ENCODE data around the gene MEMO1.
"Not testable (repeated sequence)": the region's sequence is repeated elsewhere in the genome, so short reads cannot be mapped to it uniquely, and the experiment has no call there.

Gene MEMO1

DNA sequence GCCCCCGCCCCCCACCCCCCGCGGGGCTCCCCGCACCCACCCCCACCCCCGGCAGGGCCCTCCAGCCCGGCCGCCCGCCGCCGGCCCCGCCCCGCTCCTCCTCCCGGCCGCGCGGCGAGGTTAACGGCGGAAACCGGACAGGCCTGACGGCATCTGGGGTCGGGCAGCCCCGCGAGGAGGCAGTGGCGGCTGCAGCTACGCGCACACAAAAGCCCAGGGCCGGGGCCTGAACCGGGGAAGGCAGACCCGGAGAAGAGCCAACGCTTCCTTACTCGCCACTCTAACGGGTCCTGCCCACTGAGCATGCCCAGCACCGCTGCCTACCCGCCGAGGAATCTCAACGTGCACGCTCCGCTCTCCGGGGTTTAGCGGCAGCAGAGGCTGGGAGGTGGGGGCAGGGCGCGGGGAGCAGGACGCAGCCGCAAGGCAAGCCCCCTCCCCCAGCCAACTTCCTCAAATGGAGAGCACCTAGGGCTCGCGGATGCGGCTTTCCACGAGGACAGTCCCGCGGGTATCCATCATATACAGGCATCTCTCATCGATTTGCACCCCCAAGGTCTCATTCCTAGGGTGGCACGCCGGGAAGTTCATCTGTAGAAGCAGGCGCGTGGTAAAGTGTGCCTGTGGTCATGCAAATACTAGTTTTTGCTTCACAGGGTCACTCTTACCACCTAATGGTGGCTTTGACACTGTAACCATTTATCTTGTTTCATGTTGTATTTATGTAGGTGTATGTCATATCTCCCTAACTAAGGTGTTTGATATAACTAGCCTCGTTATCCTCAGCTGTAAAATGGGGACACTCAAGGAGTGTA lies at the start of gene MEMO1:
TSS of gene MEMO1 (minus strand) at position 339 of the 815 bp plus-strand sequence. CDS start 761 bp downstream, outside the sequence.
- DNase-seq = peak; percentile 87

DNA sequence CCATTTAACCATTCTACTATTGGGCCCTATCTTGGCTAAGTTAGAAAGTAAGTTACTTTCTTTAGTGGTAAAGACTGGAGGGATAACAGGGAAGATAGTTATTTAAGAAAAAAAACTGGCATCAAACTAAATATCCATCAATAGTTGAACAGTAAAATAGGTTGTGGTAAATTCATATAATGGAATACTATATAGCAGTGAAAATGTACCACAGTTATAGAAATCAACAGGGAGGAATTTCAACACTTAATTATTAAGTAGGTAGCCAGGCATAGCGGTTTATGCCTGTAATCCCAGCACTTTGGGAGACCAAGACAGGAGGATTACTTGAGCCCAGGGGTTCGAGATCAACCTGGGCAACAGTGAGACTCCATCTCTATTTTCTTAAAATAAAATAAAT lies 49.5 kb upstream of the MEMO1 start:
- DNase-seq = no peak

DNA sequence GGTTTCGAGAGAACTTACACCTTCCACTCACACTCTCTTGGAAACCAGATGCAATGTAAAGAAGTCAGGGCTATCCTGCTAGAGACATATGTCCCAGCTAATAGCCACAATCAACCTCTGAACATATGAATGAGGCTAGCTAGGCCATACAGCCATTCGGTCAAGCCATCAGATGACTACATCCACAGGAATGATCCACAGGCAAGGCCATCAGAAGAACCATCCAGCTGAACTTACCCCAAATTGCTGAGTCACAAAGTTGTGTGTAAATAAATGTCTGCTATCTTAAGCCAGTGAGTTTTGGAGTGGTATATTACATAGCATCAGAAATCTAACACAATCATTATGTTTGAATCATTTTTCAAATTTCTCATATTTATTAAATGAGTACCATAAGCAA lies 47.3 kb upstream of the MEMO1 start:
- no peak for DNase-seq

DNA sequence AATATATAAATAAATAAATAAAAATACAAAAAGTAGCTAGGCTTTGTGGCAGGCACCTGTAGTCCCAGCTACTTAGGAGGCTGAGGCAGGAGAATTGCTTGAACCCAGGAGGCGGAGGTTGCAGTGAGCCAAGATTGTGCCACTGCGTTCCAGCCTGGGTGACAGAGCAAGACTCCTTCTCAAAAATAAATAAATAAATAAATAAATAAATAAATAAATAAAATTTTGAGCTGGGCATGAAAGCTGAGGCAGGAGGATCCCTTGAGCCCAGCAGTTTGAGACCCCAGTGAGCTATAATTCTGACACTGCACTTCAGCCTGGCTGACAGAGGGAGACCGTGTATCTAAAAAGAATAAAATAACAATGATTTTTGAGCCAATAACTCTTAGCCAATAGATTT lies 43.8 kb upstream of the MEMO1 start:
- DNase-seq = not testable (repeated sequence)

GRCh38 chr2:32051836-32052439 lies 41.1 kb upstream of the MEMO1 start:
- DNase-seq = no peak

DNA sequence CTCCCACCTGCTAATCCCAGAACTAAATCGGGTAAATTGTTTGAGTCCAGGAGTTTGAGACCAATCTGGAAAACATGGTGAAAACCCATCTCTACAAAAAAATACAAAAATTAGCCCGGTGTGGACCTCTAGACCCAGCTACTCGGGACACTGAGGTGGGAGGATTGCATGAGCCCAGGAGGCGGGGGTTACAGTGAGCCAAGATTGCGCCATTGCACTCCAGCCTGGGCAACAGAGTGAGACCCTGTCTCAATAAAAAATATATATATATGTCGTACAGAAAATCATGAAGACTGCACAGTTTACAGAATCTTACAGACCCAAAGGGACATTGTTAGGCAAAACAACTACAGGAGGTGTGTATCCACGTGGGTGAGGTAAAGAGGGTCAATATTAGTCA lies 32.8 kb upstream of the MEMO1 start:
- no peak for DNase-seq

DNA sequence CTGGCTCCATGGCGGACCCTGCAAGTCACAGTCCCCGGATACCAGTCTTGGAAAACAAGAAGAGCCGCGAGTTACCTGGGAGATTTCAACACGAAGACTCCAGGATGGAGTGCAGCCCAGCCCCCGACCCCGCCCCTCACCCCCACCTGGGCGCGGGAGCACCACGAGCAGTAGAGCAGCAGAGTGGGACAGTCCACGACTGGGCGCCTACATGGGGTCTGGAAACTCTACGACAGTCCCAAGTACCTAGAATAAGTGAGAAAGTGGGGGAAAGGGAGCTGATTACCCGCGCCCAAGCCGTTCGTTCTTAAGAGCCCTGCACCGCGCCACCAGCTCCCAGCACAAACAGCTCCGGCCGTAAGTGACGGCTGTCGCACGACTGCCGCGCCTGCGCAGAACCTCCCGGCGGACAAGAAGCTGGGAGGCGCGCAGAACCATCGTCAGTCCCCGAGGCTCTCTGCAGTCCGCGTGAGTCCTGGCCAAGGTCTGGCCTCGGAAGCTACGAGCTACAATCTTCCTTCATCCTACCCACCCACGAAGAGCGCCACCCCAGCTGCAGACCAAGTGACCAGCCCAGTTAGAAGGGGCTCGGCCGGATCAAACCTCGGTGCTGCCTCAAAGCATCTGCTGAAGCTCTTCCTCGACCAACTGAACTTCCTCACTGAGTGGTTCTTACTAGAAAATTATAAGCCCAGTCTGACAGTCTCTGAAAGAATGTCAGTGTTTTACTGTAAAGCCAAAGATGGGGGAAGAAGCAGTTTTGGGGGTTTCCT lies 28.8 kb upstream of the MEMO1 start, which contains the start of gene DPY30:
TSS of gene DPY30 (minus strand) at position 359 of the 773 bp plus-strand sequence. CDS start at position 10, 349 bp downstream.
- DNase-seq = peak; percentile 90

GRCh38 chr2:32034198-32034887 lies 23.5 kb upstream of the MEMO1 start:
- DNase-seq = not testable (repeated sequence)

- not testable (repeated sequence) for DNase-seq
Measured at GRCh38 chr2:32018789-32019482, 8.1 kb upstream of the MEMO1 start.

- no peak for DNase-seq
Measured at GRCh38 chr2:32012872-32013271, 2.1 kb upstream of the MEMO1 start.

DNA sequence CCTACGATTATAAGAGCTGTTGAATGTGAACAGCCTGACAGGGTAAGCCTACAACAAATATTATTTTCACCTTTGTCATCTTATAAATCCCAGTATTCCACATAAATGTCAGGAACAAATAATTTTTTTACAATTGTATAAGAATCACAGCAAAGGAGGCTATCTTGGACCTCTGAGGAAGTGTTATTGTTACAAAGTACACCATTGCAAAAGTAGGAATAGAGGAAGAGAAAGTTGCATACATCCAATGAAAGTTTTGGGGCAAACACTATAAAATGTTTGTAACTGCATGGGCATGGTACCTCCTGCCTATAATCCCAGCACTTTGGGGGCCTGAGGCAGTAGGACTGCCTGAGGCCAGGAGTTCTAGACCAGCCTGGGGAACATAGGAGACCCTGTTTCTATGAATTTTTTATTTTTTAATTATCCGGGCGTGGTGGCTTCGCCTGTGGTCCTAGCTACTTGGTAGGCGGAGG lies 715 bp upstream of the MEMO1 start:
- no peak for DNase-seq

DNA sequence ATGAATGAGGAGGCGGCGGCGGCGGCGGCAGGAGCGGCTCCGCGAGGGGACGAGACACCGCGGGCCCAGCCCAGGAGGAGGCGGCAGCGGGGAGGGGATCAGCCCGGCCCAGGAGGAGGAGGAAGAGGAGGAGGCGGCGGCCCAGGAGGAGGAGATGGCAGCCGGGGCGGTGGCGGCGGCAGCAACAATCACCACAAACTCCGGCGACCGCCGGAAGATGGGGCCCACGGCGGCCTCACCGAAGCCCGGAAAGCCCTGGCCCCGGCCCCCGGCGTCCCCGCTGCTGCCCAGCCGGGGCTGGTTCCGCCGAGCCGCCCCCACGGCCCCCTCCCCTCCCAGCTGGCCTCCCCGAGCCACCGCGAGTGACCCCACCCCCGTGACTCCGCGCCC lies 533 bp downstream of the MEMO1 start:
- DNase-seq = peak; percentile 78

DNA sequence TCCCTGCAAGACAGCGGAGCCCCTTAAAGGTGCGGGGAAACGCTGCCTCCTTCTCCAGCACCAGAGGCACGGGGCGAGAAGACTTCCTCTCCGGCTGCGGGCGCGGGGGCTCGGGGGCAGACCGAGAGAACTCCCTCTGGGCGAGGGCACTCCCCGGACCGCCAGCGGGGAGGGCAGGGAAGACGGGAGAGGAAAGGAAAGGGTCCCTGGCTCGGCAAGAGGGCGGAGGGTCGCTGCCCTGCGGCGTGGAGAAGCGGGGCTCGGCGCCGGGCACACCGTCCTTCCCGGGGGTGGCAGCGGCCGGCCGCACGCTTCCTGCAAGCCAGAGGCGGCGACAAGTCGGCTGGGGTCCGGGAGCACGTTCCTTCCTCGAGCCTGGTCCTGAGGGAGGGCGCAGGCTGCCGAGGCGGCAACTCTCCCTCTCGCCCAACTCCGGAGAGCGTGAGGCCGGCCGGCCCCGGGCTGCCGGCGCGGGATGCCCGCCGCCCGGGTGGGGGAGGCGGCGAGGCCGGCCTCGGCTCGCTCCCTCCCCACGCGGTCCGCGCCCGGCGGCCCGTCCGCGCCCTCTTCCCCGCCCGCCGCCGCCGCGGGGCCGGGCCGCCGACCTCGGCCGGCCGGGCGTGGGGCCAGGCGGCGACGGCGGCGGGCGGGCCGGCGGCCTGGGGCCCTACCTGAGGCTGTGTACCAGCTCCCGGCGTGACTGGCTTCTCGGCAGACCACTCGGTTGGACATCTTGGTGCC lies 1.1 kb downstream of the MEMO1 start:
- DNase-seq = peak; percentile 51

DNA sequence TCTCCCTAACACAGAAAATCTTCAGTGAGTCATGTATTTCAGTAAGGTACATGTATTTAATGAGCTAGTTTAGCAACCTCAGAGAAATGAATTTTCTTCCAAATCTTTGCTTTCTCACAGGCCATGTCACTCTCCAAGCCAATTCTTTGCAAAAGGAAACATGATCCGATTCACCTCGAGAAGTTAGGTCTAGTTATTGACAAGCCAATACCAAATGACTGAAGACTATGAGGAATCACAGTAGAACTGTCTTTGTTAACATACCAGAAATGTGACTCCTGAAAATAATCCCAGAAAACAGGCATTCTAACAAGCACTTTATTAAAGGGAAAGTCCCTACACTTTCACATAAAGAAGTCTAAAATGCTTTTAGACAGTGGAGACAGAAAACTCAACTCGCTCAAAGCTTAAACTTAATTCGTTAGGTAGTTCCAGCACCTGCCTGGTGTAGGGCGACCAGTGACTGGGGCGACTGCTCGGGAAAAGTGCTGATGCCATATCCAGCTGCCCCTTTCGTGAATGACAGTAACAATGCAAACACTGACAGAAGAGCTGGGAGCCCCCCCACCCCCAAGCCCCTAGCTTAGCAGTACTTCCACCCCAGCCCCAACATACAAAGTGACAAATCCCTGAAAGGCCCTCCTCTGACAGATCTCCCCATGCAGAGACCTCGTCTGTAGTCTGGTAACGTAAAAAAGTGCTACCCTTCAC lies 1.8 kb downstream of the MEMO1 start:
- DNase-seq = no peak

- DNase-seq = no peak
Measured at GRCh38 chr2:32007121-32007391, 3.8 kb downstream of the MEMO1 start.

DNA sequence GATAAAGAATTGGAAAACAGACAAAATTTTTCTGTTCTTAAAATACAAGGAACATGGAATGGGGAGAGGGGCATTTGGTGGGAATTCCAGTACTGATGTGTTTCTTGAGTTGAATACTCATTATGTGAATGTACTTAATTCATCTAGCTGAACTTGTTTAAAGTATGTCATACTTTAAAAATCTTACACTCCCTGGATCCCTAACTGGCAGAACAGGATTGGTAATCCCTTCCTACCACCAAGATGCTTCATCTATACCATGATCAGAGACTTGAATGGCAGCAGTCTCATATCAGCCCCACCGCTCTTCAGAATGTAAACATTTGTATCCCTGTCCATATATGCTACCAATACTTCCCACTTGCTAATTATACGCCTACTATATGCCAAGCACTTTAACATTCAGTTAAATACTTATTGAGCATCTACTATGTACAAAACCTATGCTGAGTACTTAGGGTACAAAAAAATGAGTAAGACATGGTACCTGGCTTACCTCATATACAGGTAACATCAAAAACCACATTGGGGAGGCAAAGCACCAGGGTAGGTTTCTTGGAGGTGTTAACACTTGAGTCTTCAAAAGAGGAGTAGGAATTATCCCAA lies 5.3 kb downstream of the MEMO1 start:
- no peak for DNase-seq

GRCh38 chr2:32003791-32004190 lies 7.0 kb downstream of the MEMO1 start:
- no peak for DNase-seq

DNA sequence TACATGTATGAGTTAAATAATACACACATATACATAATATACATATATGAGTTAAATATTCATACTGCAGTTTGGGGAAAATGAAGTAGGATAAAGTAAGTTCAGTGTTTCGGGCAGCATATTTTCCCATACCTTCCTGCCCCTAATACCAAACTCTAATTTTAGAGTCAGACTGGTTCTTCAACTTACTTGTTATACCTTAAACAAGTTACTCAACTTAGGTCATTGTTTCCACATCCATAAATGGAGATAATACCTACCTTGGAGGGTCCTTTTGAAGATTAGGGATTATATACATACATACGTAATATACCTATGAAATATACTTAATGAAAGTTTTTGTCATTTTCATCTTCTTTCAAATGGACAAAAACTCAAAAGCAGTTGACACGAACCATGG lies 8.4 kb downstream of the MEMO1 start:
- DNase-seq = no peak

GRCh38 chr2:31999438-31999837 lies 11.4 kb downstream of the MEMO1 start:
- no peak for DNase-seq

GRCh38 chr2:31998731-31999383 lies 12.0 kb downstream of the MEMO1 start:
- DNase-seq = no peak

Measured in activated T-cell treated with anti-CD3 and anti-CD28 coated beads, Interleukin-2, amount 50 U/mL, for 1 hour (primary cell).